Tibial nerve (tissue), 3 donors: ENCODE data around the gene ATP8A2.

Experiments
- POLR2A ChIP-seq, 2 donors: fragments of 450-650 bp; IDR thresholded peaks; one replicate each; pipeline ENCODE4 v1.6.1; 2017; ENCODE audit warnings: antibody characterized with exemption in 2 of 2, mild to moderate bottlenecking in 2 of 2, moderate library complexity in 2 of 2
- TF ChIP-seq, protein P1 (sequence below), 5 experiments: fragments of 200-600 bp in 3 of 5; fragments of 450-650 bp in 2 of 5; sonication (generic) in 3 of 5; IDR thresholded peaks; one replicate each; pipeline ENCODE4 v1.5.1; 2016 to 2019; ENCODE audit warnings: antibody characterized with exemption in 5 of 5, mild to moderate bottlenecking in 3 of 5, moderate library complexity in 2 of 5

GRCh38 chr13:25345576-25345975 lies 26.2 kb upstream of the ATP8A2 start:
- no peak for TF ChIP-seq POLR2A (IDR thresholded peaks at IDR 0.05)
- TF ChIP-seq, protein P1, sequence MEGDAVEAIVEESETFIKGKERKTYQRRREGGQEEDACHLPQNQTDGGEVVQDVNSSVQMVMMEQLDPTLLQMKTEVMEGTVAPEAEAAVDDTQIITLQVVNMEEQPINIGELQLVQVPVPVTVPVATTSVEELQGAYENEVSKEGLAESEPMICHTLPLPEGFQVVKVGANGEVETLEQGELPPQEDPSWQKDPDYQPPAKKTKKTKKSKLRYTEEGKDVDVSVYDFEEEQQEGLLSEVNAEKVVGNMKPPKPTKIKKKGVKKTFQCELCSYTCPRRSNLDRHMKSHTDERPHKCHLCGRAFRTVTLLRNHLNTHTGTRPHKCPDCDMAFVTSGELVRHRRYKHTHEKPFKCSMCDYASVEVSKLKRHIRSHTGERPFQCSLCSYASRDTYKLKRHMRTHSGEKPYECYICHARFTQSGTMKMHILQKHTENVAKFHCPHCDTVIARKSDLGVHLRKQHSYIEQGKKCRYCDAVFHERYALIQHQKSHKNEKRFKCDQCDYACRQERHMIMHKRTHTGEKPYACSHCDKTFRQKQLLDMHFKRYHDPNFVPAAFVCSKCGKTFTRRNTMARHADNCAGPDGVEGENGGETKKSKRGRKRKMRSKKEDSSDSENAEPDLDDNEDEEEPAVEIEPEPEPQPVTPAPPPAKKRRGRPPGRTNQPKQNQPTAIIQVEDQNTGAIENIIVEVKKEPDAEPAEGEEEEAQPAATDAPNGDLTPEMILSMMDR (IDR thresholded peaks at IDR 0.05), result no peak
